H4 (cell line): Measurements from ENCODE around the gene ABCB4. TPM values are rescaled to one million over a fixed set of nuclear protein-coding genes. Genes with fewer than 3 reads are reported as not detected.
A peak's percentile ranks its signal among the peaks of the same experiment; 100 is the strongest.
"Not testable (repeated sequence)": the region's sequence is repeated elsewhere in the genome, so short reads cannot be mapped to it uniquely, and the experiment has no call there.

Experiments
- DNase-seq: peaks from one replicate; pipeline ENCODE4 v3.0.0-alpha.2; 2015; ENCODE audit warnings: low spot score
- total RNA-seq: library from RNA; depleted of rRNA; stranded (reverse); fragments of >200 nt; shearing (Covaris generic); gene quantifications from 2 replicates; pipeline ENCODE4 v1.2.3, GENCODE V29; 2014

Gene ABCB4
- total RNA-seq, 1 experiment from 2014 or later = 0.17 TPM

- no peak for DNase-seq
Measured at GRCh38 chr7:87476179-87476557, 688 bp upstream of the ABCB4 start.

GRCh38 chr7:87474533-87475358, 734 bp downstream of the ABCB4 start:
- DNase-seq = no peak

- no peak for DNase-seq
Measured at GRCh38 chr7:87473986-87474385, 1.5 kb downstream of the ABCB4 start.

- no peak for DNase-seq
Measured at GRCh38 chr7:87473192-87473591, 2.3 kb downstream of the ABCB4 start.

- no peak for DNase-seq
Measured at GRCh38 chr7:87471473-87471872, 4.0 kb downstream of the ABCB4 start.

- not testable (repeated sequence) for DNase-seq
Measured at GRCh38 chr7:87469204-87469603, 6.3 kb downstream of the ABCB4 start.

- DNase-seq = not testable (repeated sequence)
Measured at GRCh38 chr7:87465534-87465880, 10.0 kb downstream of the ABCB4 start.

- peak; percentile 60 for DNase-seq
Measured at GRCh38 chr7:87464830-87465533, 10.5 kb downstream of the ABCB4 start.

- no peak for DNase-seq
Measured at GRCh38 chr7:87463982-87464381, 11.5 kb downstream of the ABCB4 start.

- not testable (repeated sequence) for DNase-seq
Measured at GRCh38 chr7:87460444-87460843, 15.0 kb downstream of the ABCB4 start.

- DNase-seq = no peak
Measured at GRCh38 chr7:87459941-87460340, 15.5 kb downstream of the ABCB4 start.

- no peak for DNase-seq
Measured at GRCh38 chr7:87458148-87458547, 17.3 kb downstream of the ABCB4 start.

GRCh38 chr7:87456247-87456646, 19.2 kb downstream of the ABCB4 start:
- DNase-seq = no peak

- DNase-seq = no peak
Measured at GRCh38 chr7:87452279-87452678, 23.2 kb downstream of the ABCB4 start.

- no peak for DNase-seq
Measured at GRCh38 chr7:87451187-87451586, 24.3 kb downstream of the ABCB4 start.

GRCh38 chr7:87450706-87451105, 24.8 kb downstream of the ABCB4 start:
- DNase-seq = no peak

- DNase-seq = no peak
Measured at GRCh38 chr7:87448388-87448787, 27.1 kb downstream of the ABCB4 start.

GRCh38 chr7:87447116-87447635, 28.3 kb downstream of the ABCB4 start:
- no peak for DNase-seq

- DNase-seq = no peak
Measured at GRCh38 chr7:87445897-87446296, 29.6 kb downstream of the ABCB4 start.

- DNase-seq = peak; percentile 61
Measured at GRCh38 chr7:87435546-87435945, 39.9 kb downstream of the ABCB4 start.

GRCh38 chr7:87432536-87432935, 42.9 kb downstream of the ABCB4 start:
- DNase-seq = no peak

- DNase-seq = no peak
Measured at GRCh38 chr7:87427288-87427687, 48.2 kb downstream of the ABCB4 start.

GRCh38 chr7:87426160-87426559, 49.3 kb downstream of the ABCB4 start:
- DNase-seq = no peak
